HEK293T (cell line): ENCODE measurements around the gene TOR2A.

ENCODE experiments used
- FOXK2 ChIP-seq: fragments of 450-650 bp; IDR thresholded peaks from 2 replicates; pipeline ENCODE4 v1.6.1; 2016; ENCODE audit warnings: mild to moderate bottlenecking
- FOXM1 ChIP-seq: fragments of 450-650 bp; IDR thresholded peaks from 2 replicates; pipeline ENCODE4 v1.6.1; 2017; ENCODE audit warnings: mild to moderate bottlenecking, borderline replicate concordance
- HDGF ChIP-seq: fragments of 450-650 bp; IDR thresholded peaks from 2 replicates; pipeline ENCODE4 v1.6.1; 2017; ENCODE audit warnings: antibody characterized with exemption, borderline replicate concordance
- SP1 ChIP-seq: fragments of 450-650 bp; IDR thresholded peaks from 2 replicates; pipeline ENCODE4 v1.6.1; 2017
- SUZ12 ChIP-seq: fragments of 450-650 bp; IDR thresholded peaks from 2 replicates; pipeline ENCODE4 v1.6.1; 2016; ENCODE audit warnings: mild to moderate bottlenecking
- TARDBP ChIP-seq: fragments of 450-650 bp; IDR thresholded peaks from 2 replicates; pipeline ENCODE4 v1.6.1; 2016

- no peak for TF ChIP-seq SP1
- no peak for TF ChIP-seq TARDBP
- no peak for TF ChIP-seq SUZ12
- TF ChIP-seq HDGF, result no peak
- TF ChIP-seq FOXM1, result no peak
- no peak for TF ChIP-seq FOXK2
These were observed 51.4 kb downstream of the TOR2A start for GRCh38 chr9:127683723-127684122.
